ENCODE results near the gene ADAMTS15.

DNA sequence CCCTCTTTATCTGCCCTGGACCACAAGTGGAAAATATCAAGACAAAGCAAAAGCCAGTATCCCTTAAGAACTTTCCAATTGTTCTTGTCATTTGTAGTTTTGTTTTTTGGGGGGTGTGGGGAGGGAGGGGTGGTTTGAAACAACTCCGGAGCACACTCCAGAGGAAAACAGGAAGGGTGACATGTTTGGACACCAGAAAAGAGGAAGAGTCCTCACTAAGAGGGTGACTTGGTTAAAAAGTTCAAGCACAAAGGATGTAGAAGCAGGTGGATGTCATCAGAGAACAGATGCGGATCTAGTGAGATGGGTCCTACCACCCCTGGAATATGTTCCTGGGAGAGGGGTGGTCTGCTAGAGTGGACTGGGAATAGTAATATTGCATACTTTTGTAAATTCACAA lies 45.9 kb upstream of the ADAMTS15 start:
- TF ChIP-seq CTCF (IDR thresholded peaks at IDR 0.05) (no peak), POLR2A (IDR thresholded peaks at IDR 0.05) (no peak)
